Neutrophil (primary cell): ENCODE measurements around the gene SRBD1.

ENCODE experiments used
- H3K27ac ChIP-seq: fragments of 200-600 bp; sonication (generic); 2 replicates; pipeline ENCODE4 v1.5.1; 2016; ENCODE audit warnings: mild to moderate bottlenecking, moderate library complexity
- H3K27me3 ChIP-seq: fragments of 200-600 bp; sonication (generic); 2 replicates; pipeline ENCODE4 v1.6.0; 2016; ENCODE audit warnings: mild to moderate bottlenecking
- H3K36me3 ChIP-seq: fragments of 200-600 bp; sonication (generic); 2 replicates; pipeline ENCODE4 v1.5.1; 2017
- H3K4me1 ChIP-seq, 2 experiments: fragments of 200-600 bp in 1 of 2; sonication (generic) in 1 of 2; 1 replicate in 1 of 2; 2 replicates in 1 of 2; pipeline versions ENCODE4 v1.5.1 to v1.6.1; 2013 to 2016; ENCODE audit warnings: low read depth in 1 of 2, low read length in 1 of 2, mild to moderate bottlenecking in 1 of 2, moderate library complexity in 1 of 2; ENCODE audit not compliant: control insufficient read depth in 1 of 2, insufficient read depth in 1 of 2
- H3K4me3 ChIP-seq, 2 experiments: fragments of 200-600 bp in 1 of 2; sonication (generic) in 1 of 2; 1 replicate in 1 of 2; 2 replicates in 1 of 2; pipeline ENCODE4 v1.5.1; 2013 to 2016; ENCODE audit warnings: low read depth in 1 of 2, low read length in 1 of 2, mild to moderate bottlenecking in 1 of 2, moderate library complexity in 1 of 2
- H3K9me3 ChIP-seq: fragments of 200-600 bp; sonication (generic); 2 replicates; pipeline ENCODE4 v1.5.1; 2016
- TF ChIP-seq, protein P1 (sequence below): fragments of 200-600 bp; sonication (generic); IDR thresholded peaks from 2 replicates; pipeline ENCODE4 v1.5.1; 2016; ENCODE audit warnings: antibody characterized with exemption

SRBD1 gene

DNA sequence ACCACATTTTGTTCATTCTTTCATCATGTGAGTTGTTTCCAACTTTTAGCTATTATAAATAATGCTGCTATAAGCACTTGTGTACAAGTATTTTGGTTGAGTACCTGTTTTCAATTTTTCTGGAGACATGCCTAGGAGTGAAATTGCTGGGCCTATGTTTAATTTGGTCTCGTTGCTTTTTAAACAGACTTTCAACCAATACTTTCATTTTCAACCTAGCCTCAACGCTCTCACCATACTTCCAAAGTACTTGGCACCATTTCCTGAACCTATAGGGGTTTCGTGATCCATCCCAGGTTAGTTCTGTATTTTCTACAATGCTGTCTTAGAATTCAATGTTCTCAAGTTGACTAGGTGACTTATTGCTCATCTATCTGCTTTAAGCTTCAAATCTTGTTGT, 126.1 kb downstream of the SRBD1 start:
- no peaks in the 10 kb centered on the region for H3K4me1 ChIP-seq
- no peaks in the 10 kb centered on the region for H3K9me3 ChIP-seq
- H3K27ac ChIP-seq, result no peak overlapping the region
- no peaks in the 10 kb centered on the region for H3K27me3 ChIP-seq
- TF ChIP-seq, protein P1, sequence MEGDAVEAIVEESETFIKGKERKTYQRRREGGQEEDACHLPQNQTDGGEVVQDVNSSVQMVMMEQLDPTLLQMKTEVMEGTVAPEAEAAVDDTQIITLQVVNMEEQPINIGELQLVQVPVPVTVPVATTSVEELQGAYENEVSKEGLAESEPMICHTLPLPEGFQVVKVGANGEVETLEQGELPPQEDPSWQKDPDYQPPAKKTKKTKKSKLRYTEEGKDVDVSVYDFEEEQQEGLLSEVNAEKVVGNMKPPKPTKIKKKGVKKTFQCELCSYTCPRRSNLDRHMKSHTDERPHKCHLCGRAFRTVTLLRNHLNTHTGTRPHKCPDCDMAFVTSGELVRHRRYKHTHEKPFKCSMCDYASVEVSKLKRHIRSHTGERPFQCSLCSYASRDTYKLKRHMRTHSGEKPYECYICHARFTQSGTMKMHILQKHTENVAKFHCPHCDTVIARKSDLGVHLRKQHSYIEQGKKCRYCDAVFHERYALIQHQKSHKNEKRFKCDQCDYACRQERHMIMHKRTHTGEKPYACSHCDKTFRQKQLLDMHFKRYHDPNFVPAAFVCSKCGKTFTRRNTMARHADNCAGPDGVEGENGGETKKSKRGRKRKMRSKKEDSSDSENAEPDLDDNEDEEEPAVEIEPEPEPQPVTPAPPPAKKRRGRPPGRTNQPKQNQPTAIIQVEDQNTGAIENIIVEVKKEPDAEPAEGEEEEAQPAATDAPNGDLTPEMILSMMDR, result no peak
- peaks cover 3% of the 10 kb centered on the region for H3K36me3 ChIP-seq
- no peak overlapping the region for H3K4me3 ChIP-seq

DNA sequence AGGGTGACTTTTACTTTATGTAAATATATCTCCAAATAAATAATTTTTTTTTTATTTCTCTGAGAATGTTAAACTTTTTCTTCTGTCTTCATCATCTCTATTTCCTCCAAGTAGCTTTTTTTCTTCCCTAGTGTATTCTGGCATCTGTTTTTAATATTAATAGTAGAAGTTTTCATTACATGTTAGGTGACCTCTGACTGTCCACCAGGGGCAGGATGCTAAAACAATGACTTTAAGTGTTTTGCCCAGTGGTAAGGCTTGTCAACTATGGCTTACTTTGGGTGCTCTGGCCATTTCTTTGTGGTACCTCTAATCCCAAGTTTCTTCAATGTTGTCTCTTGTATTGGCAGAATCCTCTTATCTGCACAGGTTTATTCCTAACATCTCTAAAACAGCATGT, 127.1 kb downstream of the SRBD1 start:
- no peak overlapping the region for H3K4me3 ChIP-seq
- H3K27ac ChIP-seq, result no peak overlapping the region
- H3K9me3 ChIP-seq, result no peaks in the 10 kb centered on the region
- H3K27me3 ChIP-seq, result no peaks in the 10 kb centered on the region
- peaks cover 3% of the 10 kb centered on the region for H3K36me3 ChIP-seq
- no peaks in the 10 kb centered on the region for H3K4me1 ChIP-seq
- TF ChIP-seq, protein P1, result no peak

DNA sequence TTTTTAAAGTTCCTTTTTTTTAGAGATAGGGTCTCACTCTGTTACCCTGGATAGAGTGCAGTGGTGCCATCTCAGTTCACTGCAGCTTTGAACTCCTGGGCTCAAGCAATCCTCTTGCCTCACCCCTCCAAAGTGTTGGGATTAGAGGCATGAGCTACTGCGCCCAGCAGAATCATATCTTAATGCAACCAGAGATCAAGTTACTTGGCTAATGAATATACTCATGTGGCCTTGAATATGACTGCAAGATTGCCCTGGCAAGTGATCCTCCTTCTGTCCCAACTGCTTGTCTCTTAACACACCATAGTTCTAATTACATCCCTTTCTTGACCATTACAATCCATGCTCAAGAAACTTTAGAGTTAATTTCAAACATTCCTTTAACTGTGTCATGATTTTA, 133.5 kb downstream of the SRBD1 start:
- no peak overlapping the region for H3K4me3 ChIP-seq
- no peak overlapping the region for H3K27ac ChIP-seq
- H3K9me3 ChIP-seq, result no peaks in the 10 kb centered on the region
- H3K36me3 ChIP-seq, result peaks cover 7% of the 10 kb centered on the region
- TF ChIP-seq, protein P1, result no peak
- no peaks in the 10 kb centered on the region for H3K4me1 ChIP-seq
- no peaks in the 10 kb centered on the region for H3K27me3 ChIP-seq

GRCh38 chr2:45470531-45470930, 140.5 kb downstream of the SRBD1 start:
- no peaks in the 10 kb centered on the region for H3K27me3 ChIP-seq
- no peaks in the 10 kb centered on the region for H3K9me3 ChIP-seq
- TF ChIP-seq, protein P1, result no peak
- peaks cover 6 to 17% of the 10 kb centered on the region in 2 experiments for H3K4me1 ChIP-seq
- no peaks in the 10 kb centered on the region for H3K36me3 ChIP-seq
- H3K27ac ChIP-seq, result no peak overlapping the region
- no peak overlapping the region for H3K4me3 ChIP-seq

DNA sequence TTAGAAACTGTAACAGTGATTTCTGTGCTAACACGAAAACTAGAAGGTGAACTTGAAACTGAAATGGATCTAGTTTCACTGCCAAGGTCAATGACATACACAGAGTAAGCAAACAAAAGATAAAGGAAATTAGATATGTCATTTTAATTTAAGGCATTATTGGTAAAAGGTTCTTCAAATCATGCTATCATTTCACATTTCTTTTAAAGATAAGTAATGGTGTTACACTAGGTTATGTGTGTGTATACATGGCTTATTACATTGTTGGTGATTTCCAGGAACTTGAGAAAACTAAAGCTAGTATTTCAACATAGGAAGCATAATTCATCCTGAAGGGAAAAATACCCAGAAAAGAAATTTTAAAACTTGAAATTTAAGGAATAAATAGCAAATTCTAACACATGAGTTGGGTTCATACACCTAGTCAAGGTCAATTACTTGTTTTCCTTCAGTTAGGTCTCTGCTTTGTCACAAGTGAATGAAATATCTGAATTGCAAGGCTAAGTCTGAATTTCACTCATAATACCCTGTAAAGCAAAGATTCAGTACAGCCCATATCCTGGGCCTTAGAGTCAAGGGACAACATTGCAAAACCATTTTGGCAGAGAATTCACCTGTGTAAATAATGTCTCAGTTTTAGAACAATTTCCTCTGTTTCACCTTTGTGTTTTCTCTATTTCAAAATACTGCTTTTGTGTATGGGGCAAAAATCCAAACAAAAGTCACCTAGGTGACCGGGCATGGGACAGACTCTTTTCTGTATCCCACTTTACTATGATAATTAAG, 141.6 kb downstream of the SRBD1 start:
- no peak overlapping the region for H3K4me3 ChIP-seq
- TF ChIP-seq, protein P1, result no peak

More for the DNA sequence above, 141.6 kb downstream of the SRBD1 start:
- Histone ChIP-seq H3K4me1 (peaks cover 6 to 17% of the 10 kb centered on the region in 2 experiments), H3K27ac (no peak overlapping the region), H3K27me3 (no peaks in the 10 kb centered on the region), H3K36me3 (no peaks in the 10 kb centered on the region), H3K9me3 (no peaks in the 10 kb centered on the region)
